HG02870 (cell line): Measurements from ENCODE around the gene KCNQ5.

Experiments
- ATAC-seq: cut with Tn5 transposase; IDR thresholded peaks from one replicate; pipeline ENCODE4 v1.9.1; 2021; ENCODE audit warnings: mild to moderate bottlenecking, moderate library complexity; ENCODE audit not compliant: unreplicated experiment

The KCNQ5 gene

DNA sequence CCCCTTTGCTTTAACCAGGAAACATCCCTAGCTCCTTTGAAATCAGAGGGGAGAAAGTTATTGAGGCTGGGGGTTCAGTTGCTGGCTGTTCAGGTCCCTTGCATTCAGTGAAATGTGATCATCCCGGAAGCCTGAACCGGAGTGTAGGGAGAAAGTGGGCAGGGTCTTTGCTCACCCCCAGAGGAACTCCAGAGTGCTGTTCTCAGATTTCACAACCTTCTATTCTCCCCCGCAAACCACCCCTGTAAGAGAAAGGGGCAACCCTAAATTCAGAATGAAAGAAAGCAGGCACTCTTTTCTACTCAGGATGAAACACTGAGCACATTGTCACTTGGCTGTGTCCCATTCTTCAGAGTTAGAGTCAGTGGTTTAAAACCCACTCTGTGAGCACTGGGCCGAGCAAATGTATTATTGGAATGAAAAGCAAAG is 463.6 kb downstream of the KCNQ5 start:
- peak; percentile 61 for ATAC-seq

DNA sequence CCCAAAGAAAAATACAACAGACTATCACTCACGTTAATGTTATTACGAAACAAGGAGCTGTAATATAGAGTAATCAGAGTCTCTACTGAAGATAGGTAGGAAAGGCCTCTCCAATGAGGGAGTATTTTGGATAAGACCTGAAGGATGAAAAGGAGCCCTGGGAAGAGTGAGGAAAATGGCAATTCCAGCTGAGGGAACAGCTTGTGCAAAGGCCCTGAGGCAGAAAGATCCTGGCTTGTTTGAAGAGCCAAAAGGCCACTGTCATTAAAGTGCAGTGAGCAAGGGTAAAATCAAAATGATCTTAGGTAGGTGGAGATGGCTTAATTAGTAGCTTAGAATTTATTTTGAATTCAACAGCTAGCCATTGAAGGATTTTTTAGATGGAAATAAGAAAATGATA is 464.9 kb downstream of the KCNQ5 start:
- no peak for ATAC-seq

DNA sequence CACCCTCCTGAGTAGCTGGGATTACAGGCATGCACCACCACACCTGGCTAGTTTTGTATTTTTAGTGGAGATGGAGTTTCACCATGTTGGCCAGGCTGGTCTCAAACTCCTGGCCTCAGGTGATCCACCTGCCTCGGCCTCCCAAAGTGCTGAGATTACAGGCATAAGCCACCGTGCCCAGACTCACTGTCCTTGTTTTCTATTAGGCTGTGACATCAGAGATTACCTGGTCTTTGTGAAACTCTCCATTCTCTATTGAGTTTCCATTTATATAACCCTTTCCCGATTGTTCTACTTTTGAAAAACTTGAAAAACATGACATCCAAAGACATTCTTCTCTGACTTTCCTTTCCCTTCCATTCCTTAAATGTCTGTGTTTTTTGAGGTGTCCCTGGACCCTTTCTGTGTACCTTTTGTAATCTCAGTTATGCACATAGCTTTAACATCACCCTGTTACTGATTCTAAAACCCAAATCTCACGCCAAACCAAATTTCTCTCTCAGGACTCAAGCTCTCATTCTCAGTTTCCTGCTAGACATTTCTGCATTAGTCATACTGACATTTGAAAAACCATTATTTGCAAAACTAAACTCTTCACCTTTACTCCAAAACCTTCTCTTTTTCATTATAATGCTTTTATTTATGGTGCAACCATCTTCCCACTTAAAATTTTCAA is 466.4 kb downstream of the KCNQ5 start:
- ATAC-seq = peak; percentile 93

- ATAC-seq = no peak
Observed at GRCh38 chr6:73104921-73105320, 483.1 kb downstream of the KCNQ5 start.

GRCh38 chr6:73107016-73107415 is 485.2 kb downstream of the KCNQ5 start:
- ATAC-seq = no peak

GRCh38 chr6:73108949-73109348 is 487.1 kb downstream of the KCNQ5 start:
- ATAC-seq = no peak

GRCh38 chr6:73109659-73110058 is 487.8 kb downstream of the KCNQ5 start:
- ATAC-seq = no peak

- no peak for ATAC-seq
Observed at GRCh38 chr6:73116330-73116729, 494.5 kb downstream of the KCNQ5 start.

- no peak for ATAC-seq
Observed at GRCh38 chr6:73121421-73121993, 499.6 kb downstream of the KCNQ5 start.

DNA sequence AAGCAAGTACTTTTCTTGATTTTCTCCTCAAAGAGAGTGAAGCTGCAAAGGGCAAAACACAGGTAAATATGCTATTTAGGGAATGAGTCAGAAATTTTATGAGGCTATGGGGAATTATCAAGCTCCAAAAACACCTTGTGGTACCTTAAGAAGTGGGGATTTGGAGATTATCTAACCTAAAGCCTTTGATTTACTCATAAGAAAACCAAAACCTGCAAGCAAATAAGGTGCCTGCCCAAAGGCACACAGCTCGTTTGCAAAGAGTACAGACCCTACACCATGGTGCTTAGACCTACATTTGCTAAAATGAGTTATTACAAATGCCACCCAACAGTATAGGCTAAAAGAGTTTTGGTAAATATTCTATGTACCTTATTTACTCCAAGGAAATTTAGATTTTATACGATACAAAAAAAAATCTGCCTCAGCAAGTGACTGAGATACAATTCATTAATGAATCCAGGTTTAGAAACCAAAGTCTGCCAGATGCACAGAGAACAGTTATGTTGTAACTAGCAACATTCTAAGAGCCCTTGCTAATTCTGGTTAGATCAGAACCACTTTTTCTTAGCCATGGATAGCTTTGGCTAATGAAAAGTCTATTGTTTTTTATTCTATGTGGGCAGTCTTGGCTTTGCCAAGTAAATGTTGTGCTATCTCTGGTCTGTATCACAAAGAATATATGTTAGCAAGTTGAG is 501.9 kb downstream of the KCNQ5 start:
- peak; percentile 94 for ATAC-seq

DNA sequence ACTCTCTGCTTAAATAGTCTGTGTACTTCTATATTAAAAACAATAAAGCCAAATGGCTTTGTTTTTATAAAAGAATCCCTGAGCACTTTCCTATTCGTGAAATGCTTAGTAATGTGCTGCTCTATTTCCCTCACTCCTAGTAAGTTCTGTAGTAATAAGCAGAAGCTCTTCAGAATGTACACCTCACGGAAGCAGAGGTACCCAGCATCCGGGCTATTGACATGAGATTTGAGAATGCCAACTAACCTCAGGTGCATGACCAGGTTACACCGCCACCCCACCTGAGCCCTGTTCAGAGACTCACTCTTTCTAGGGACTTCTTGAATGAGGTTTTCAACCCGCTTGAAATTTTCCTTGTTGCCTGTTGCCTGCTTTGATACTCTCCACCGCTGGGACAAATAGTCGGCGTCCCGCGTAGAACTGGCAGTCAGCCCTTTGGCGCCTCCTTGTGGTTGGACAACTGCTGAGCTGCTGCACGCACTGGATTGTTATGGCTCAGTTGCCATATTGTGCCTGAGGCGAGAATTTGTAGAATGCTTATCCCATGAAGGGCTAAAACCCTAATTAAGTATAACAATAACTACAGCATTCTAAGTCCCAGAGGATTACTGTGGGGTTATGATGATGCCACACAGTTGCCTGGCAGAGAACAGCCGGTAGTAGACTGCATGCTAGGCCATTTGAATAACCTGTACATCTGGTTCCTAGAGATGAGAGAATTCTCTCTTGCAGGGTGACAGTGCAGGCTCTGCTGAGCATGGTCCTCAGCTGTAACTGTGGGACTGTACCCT is 508.0 kb downstream of the KCNQ5 start:
- peak; percentile 93 for ATAC-seq

GRCh38 chr6:73131706-73132105 is 509.8 kb downstream of the KCNQ5 start:
- ATAC-seq = no peak

GRCh38 chr6:73134588-73134987 is 512.7 kb downstream of the KCNQ5 start:
- no peak for ATAC-seq

GRCh38 chr6:73139681-73140383 is 518.0 kb downstream of the KCNQ5 start:
- ATAC-seq = no peak

- no peak for ATAC-seq
Observed at GRCh38 chr6:73143551-73143950, 521.7 kb downstream of the KCNQ5 start.

DNA sequence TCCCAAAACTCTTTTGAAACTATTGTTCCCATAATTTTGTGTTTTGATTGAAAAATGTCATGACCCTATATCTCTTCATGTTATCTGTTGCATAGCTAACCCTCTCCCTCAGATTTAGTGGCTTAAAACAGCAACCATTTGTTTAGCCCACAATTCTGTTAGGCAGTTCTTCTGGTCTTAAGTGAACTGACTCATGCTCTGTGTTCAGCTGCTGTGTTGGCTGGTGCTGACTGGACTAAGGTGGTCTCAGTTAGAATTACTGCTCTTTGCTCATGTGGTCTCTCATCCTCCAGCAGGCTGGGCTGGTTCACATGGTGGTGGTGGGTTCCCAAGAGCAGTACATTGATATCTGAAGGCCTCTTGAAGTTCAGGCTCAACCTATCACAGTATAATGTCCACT is 522.7 kb downstream of the KCNQ5 start:
- no peak for ATAC-seq

GRCh38 chr6:73145690-73146089 is 523.8 kb downstream of the KCNQ5 start:
- peak; percentile 92 for ATAC-seq

GRCh38 chr6:73151732-73152131 is 529.9 kb downstream of the KCNQ5 start:
- no peak for ATAC-seq

DNA sequence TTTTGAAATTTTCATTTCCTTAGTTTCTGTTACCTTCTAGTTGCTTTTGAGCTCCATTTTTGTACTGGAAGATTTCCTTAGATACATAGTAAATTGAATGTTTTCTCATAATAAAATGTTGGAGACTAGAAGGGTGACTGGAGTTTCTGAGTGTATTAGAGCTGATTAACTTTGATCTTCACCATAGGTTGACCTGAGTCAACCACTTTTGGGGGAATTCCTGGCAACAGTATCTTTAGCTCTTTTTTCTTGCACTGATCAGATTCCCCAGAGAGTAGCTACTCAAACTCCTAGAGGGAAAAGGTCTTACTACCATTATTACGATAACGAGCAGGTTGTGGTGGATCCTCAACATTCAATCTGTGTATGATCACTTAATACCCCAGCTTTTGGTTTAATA is 530.7 kb downstream of the KCNQ5 start:
- ATAC-seq = no peak

GRCh38 chr6:73152966-73153757 is 531.3 kb downstream of the KCNQ5 start:
- ATAC-seq = no peak
